Activated CD4-positive, alpha-beta T cell treated with anti-CD3 and anti-CD28 coated beads, Interleukin-10, Interleukin-2, amounts not matched to agents 100 ng/mL and 50 ng/mL, durations not matched to agents 16 hours and 8 hours (primary cell): Measurements from ENCODE around the gene NUDC.

Experiments
- DNase-seq: peaks from one replicate; pipeline ENCODE4 v3.0.0-alpha.2; 2020

NUDC gene

GRCh38 chr1:26993237-26994019, 71.9 kb downstream of the NUDC start, which contains the start of gene TRNP1:
TRNP1 (plus strand) TSS chr1:26993692; CDS start chr1:26993787, 95 bp downstream.
- DNase-seq, result peak; percentile 74

- DNase-seq, result peak; percentile 23
These were observed 72.7 kb downstream of the NUDC start for GRCh38 chr1:26994020-26994786.

- DNase-seq, result no peak
These were observed 73.4 kb downstream of the NUDC start for GRCh38 chr1:26994787-26995517.

GRCh38 chr1:26996024-26996423, 74.5 kb downstream of the NUDC start:
- DNase-seq, result no peak
